ENCODE measurements around the gene BACH2. TPM values are rescaled to one million over a fixed set of nuclear protein-coding genes. Genes with fewer than 3 reads are reported as not detected.

BACH2 gene
- total and polyA plus RNA-seq, 10 of the 15 experiments (the other 5 are each of a cell fraction or from before 2014, with no cell fraction given) = 0.03 to 0.28 (median 0.04) TPM; not detected in 3

DNA sequence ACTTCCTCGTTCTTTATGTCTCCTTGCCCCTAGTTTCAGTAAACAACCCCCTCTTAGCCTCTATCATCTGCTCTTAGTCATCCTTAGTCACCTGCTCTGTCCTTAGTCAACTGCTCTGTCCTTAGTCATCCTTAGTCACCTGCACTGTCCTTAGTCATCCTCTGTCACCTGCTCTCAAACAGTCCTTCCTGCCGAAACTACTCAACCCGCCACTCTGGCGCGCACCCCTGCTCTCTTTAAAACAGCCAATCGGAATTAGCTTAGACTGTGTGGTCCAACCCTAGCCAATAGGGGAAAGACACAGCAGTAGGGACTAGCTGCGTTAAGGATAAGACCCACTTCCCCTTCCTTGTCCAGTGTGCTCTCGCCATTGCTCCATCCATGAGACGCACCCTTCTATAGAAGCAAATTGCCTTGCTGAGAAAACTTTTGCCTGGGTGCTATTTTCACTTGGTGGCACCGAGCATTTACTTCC lies 73.9 kb downstream of the BACH2 start:
- in situ Hi-C loops (cut with MboI) = no loop called here
- H3K36me3 ChIP-seq (ENCODE audit: control insufficient read depth in 2 of 2, insufficient read depth in 2 of 2, low read length in 1 of 2) = no peaks in the 10 kb centered on the region
- WGBS (ENCODE audit: insufficient coverage, insufficient replicate concordance, low lambda C conversion rate, missing lambda C conversion rate) = 55% methylated on average over 10 of the region's 10 CpGs
- H3K9me3 ChIP-seq (replicated peaks; ENCODE audit: control insufficient read depth, insufficient read depth, low read length) = peaks cover 2% of the 10 kb centered on the region; the same call in 1 of the 3 replicates
- no peaks in the 10 kb centered on the region; a peak in 2 of 4 replicates for H3K27me3 ChIP-seq (replicated peaks in 1 of 2; ENCODE audit: control insufficient read depth in 2 of 2, insufficient read depth in 2 of 2, low read length in 1 of 2)
- BruUV-seq (replicated peaks) = no TSS peak
- DNase-seq (ENCODE audit: low read depth, low spot score) (no peak), FAIRE-seq (no peak), ATAC-seq (no peak)
- RAD21 ChIA-PET (ENCODE audit: unreplicated experiment) = no interaction called here
- SMC1A ChIA-PET (ENCODE audit: uncharacterized antibody, unreplicated experiment) = no interaction called here
- H3K9ac ChIP-seq (ENCODE audit: control insufficient read depth, insufficient read depth, low read length) = no peak overlapping the region
- POLR2A ChIA-PET = no interaction called here
- intact Hi-C loops (cut with micrococcal nuclease; ENCODE audit: unreplicated experiment) = no loop called here
- no peak overlapping the region for H3K4me3 ChIP-seq
- H3K27ac ChIP-seq (ENCODE audit: control insufficient read depth, insufficient read depth) = no peak overlapping the region
- CTCF ChIA-PET = no interaction called here
- no peaks in the 10 kb centered on the region; the same call in none of the 2 replicates for H3K4me1 ChIP-seq (ENCODE audit: control insufficient read depth, insufficient read depth, low read length)
- no peaks in the 10 kb centered on the region for H3K79me2 ChIP-seq (ENCODE audit: control insufficient read depth, insufficient read depth, low read length)
- H3K4me2 ChIP-seq (ENCODE audit: control insufficient read depth, insufficient read depth) = no peak overlapping the region
- no peaks in the 10 kb centered on the region for H4K20me1 ChIP-seq (ENCODE audit: control insufficient read depth, insufficient read depth)
- H2AFZ ChIP-seq (ENCODE audit: control insufficient read depth, low read depth, low read length) = no peak overlapping the region
- TF ChIP-seq, protein P1, sequence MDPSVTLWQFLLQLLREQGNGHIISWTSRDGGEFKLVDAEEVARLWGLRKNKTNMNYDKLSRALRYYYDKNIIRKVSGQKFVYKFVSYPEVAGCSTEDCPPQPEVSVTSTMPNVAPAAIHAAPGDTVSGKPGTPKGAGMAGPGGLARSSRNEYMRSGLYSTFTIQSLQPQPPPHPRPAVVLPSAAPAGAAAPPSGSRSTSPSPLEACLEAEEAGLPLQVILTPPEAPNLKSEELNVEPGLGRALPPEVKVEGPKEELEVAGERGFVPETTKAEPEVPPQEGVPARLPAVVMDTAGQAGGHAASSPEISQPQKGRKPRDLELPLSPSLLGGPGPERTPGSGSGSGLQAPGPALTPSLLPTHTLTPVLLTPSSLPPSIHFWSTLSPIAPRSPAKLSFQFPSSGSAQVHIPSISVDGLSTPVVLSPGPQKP (IDR thresholded peaks at IDR 0.05; ENCODE audit: low read depth, low read length) = no peak
- no peak for TF ChIP-seq CBX3 (IDR thresholded peaks at IDR 0.05; ENCODE audit: borderline replicate concordance, low read depth)
- TF ChIP-seq TAF1 (IDR thresholded peaks at IDR 0.05; ENCODE audit: borderline replicate concordance, low read depth, low read length) = no peak
- TF ChIP-seq RELA (IDR thresholded peaks at IDR 0.05; ENCODE audit: borderline replicate concordance, partially characterized antibody) = no peak
- no peak for TF ChIP-seq RUNX3 (IDR thresholded peaks at IDR 0.05; ENCODE audit: low read length)
- no peak for TF ChIP-seq CEBPZ (IDR thresholded peaks at IDR 0.05; ENCODE audit: low read depth, low read length)
- no peak for TF ChIP-seq RCOR1 (conservative IDR thresholded peaks at IDR 0.05; ENCODE audit: low read depth, low read length)
- no peak for TF ChIP-seq SMAD5 (IDR thresholded peaks at IDR 0.05; ENCODE audit: low read depth)
- TF ChIP-seq, protein P2, sequence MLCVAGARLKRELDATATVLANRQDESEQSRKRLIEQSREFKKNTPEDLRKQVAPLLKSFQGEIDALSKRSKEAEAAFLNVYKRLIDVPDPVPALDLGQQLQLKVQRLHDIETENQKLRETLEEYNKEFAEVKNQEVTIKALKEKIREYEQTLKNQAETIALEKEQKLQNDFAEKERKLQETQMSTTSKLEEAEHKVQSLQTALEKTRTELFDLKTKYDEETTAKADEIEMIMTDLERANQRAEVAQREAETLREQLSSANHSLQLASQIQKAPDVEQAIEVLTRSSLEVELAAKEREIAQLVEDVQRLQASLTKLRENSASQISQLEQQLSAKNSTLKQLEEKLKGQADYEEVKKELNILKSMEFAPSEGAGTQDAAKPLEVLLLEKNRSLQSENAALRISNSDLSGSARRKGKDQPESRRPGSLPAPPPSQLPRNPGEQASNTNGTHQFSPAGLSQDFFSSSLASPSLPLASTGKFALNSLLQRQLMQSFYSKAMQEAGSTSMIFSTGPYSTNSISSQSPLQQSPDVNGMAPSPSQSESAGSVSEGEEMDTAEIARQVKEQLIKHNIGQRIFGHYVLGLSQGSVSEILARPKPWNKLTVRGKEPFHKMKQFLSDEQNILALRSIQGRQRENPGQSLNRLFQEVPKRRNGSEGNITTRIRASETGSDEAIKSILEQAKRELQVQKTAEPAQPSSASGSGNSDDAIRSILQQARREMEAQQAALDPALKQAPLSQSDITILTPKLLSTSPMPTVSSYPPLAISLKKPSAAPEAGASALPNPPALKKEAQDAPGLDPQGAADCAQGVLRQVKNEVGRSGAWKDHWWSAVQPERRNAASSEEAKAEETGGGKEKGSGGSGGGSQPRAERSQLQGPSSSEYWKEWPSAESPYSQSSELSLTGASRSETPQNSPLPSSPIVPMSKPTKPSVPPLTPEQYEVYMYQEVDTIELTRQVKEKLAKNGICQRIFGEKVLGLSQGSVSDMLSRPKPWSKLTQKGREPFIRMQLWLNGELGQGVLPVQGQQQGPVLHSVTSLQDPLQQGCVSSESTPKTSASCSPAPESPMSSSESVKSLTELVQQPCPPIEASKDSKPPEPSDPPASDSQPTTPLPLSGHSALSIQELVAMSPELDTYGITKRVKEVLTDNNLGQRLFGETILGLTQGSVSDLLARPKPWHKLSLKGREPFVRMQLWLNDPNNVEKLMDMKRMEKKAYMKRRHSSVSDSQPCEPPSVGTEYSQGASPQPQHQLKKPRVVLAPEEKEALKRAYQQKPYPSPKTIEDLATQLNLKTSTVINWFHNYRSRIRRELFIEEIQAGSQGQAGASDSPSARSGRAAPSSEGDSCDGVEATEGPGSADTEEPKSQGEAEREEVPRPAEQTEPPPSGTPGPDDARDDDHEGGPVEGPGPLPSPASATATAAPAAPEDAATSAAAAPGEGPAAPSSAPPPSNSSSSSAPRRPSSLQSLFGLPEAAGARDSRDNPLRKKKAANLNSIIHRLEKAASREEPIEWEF (IDR thresholded peaks at IDR 0.05; ENCODE audit: insufficient replicate concordance, low read depth, low read length) = no peak
- no peak for TF ChIP-seq SREBF2 (IDR thresholded peaks at IDR 0.05; ENCODE audit: low read length)
- TF ChIP-seq CBX5 (IDR thresholded peaks at IDR 0.05; ENCODE audit: low read depth) = no peak
- TF ChIP-seq CREB1 (IDR thresholded peaks at IDR 0.05; ENCODE audit: low read depth) = no peak
- TF ChIP-seq BCL11A (IDR thresholded peaks at IDR 0.05; ENCODE audit: low read depth, low read length) = no peak
- TF ChIP-seq, protein P3, sequence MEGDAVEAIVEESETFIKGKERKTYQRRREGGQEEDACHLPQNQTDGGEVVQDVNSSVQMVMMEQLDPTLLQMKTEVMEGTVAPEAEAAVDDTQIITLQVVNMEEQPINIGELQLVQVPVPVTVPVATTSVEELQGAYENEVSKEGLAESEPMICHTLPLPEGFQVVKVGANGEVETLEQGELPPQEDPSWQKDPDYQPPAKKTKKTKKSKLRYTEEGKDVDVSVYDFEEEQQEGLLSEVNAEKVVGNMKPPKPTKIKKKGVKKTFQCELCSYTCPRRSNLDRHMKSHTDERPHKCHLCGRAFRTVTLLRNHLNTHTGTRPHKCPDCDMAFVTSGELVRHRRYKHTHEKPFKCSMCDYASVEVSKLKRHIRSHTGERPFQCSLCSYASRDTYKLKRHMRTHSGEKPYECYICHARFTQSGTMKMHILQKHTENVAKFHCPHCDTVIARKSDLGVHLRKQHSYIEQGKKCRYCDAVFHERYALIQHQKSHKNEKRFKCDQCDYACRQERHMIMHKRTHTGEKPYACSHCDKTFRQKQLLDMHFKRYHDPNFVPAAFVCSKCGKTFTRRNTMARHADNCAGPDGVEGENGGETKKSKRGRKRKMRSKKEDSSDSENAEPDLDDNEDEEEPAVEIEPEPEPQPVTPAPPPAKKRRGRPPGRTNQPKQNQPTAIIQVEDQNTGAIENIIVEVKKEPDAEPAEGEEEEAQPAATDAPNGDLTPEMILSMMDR (IDR thresholded peaks at IDR 0.05 in 2 of 3, conservative IDR thresholded peaks at IDR 0.05 in 1 of 3; ENCODE audit: control insufficient read depth in 2 of 3, extremely low read depth in 1 of 3, insufficient read depth in 1 of 3, low read depth in 3 of 3, low read length in 3 of 3) = no peak
